ENCODE measurements around the gene FBLN5. TPM values are rescaled to one million over a fixed set of nuclear protein-coding genes. Genes with fewer than 3 reads are reported as not detected.
A peak's percentile ranks its signal among the peaks of the same experiment; 100 is the strongest.

The FBLN5 gene
- total and polyA plus RNA-seq, 2 of the 4 experiments (the other 2 are of a cell fraction), result 10.6 to 76.4 TPM

- Histone ChIP-seq H4K20me1 (ENCODE audit: insufficient read depth, low read length) (no peaks in the 10 kb centered on the region), H4K8ac (ENCODE audit: low read depth in 2 of 2, low read length in 2 of 2) (no peak overlapping the region), H2AK5ac (ENCODE audit: low read depth, low read length) (no peak overlapping the region), H3K9me1 (ENCODE audit: insufficient read depth, low read length) (peaks cover 3% of the 10 kb centered on the region), H3K27me3 (ENCODE audit: control insufficient read depth, insufficient read depth, low read length) (no peaks in the 10 kb centered on the region), H3K36me3 (ENCODE audit: control insufficient read depth, insufficient read depth, low read length) (peaks cover 11% of the 10 kb centered on the region), H3K9ac (ENCODE audit: low read depth, low read length) (no peak overlapping the region), H3K14ac (replicated peaks; ENCODE audit: low read depth, low read length) (no peak overlapping the region), H3K9me3 (ENCODE audit: control insufficient read depth, insufficient read depth, low read length) (no peaks in the 10 kb centered on the region), H3K4me3 (ENCODE audit: insufficient read depth, low read depth, low read length) (no peak overlapping the region), H3K4me1 (ENCODE audit: control insufficient read depth, insufficient read depth, low read length) (peaks cover 2% of the 10 kb centered on the region; the same call in 1 of the 2 replicates), H2BK15ac (ENCODE audit: low read depth, low read length) (no peak overlapping the region), H4K5ac (ENCODE audit: low read depth, low read length) (no peak overlapping the region), H3K4me2 (ENCODE audit: low read depth, low read length) (no peak overlapping the region), H3K56ac (ENCODE audit: extremely low read depth, insufficient read depth, low read length) (no peak overlapping the region), H2AK9ac (replicated peaks; ENCODE audit: low read depth, low read length, poor library complexity) (no peak overlapping the region), H3K27ac (ENCODE audit: insufficient read depth, low read length) (no peak overlapping the region), H2BK120ac (ENCODE audit: low read depth, low read length) (no peak overlapping the region), H4K91ac (ENCODE audit: insufficient read depth, low read depth, low read length) (no peak overlapping the region), H3K4ac (ENCODE audit: low read depth, low read length) (no peak overlapping the region), H3K23ac (ENCODE audit: low read depth, low read length) (no peak overlapping the region), H3K18ac (ENCODE audit: low read depth, low read length) (no peak overlapping the region), H2AFZ (replicated peaks; ENCODE audit: low read length, poor library complexity) (no peak overlapping the region), H3K79me1 (ENCODE audit: low read depth in 1 of 2, low read length in 2 of 2) (peaks cover 2 to 8% of the 10 kb centered on the region in 2 experiments; a peak in 3 of 4 replicates), H2BK5ac (ENCODE audit: low read depth, low read length, poor library complexity, severe bottlenecking) (no peak overlapping the region), H2BK20ac (ENCODE audit: low read depth, low read length) (no peak overlapping the region)
- POLR2A ChIA-PET (ENCODE audit: unreplicated experiment), result interaction anchor here (0.6 kb wide), 1 partner anchor 28 kb away, joined by 3 read pairs; the partner anchor contains the start of gene FBLN5
- DNase-seq (no peak), ATAC-seq (ENCODE audit: low read depth) (no peak)
- CTCF ChIA-PET, result interaction anchor here (1.0 kb wide), 1 partner anchor 8 kb away, joined by 4 read pairs; no protein-coding TSS in a partner anchor
- intact Hi-C loops (cut with micrococcal nuclease) (no loop called here), in situ Hi-C loops (cut with MboI; ENCODE audit: low sequenced_read_pairs) (no loop called here), dilution Hi-C loops (cut with HindIII; ENCODE audit: low sequenced_read_pairs, unreplicated experiment) (no loop called here)
- no TSS peak for BruUV-seq (replicated peaks)
- TF ChIP-seq MAFK (IDR thresholded peaks at IDR 0.05; ENCODE audit: low read depth, low read length), result peak; percentile 53
- no peak for TF ChIP-seq MXI1 (IDR thresholded peaks at IDR 0.05; ENCODE audit: borderline replicate concordance, low read depth, low read length)
These were observed 28.3 kb upstream of the FBLN5 start for GRCh38 chr14:91975763-91976162.

All from IMR-90 (cell line).